ENCODE results near the gene ANKRA2.

ANKRA2 gene, protein sequence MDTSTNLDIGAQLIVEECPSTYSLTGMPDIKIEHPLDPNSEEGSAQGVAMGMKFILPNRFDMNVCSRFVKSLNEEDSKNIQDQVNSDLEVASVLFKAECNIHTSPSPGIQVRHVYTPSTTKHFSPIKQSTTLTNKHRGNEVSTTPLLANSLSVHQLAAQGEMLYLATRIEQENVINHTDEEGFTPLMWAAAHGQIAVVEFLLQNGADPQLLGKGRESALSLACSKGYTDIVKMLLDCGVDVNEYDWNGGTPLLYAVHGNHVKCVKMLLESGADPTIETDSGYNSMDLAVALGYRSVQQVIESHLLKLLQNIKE

DNA sequence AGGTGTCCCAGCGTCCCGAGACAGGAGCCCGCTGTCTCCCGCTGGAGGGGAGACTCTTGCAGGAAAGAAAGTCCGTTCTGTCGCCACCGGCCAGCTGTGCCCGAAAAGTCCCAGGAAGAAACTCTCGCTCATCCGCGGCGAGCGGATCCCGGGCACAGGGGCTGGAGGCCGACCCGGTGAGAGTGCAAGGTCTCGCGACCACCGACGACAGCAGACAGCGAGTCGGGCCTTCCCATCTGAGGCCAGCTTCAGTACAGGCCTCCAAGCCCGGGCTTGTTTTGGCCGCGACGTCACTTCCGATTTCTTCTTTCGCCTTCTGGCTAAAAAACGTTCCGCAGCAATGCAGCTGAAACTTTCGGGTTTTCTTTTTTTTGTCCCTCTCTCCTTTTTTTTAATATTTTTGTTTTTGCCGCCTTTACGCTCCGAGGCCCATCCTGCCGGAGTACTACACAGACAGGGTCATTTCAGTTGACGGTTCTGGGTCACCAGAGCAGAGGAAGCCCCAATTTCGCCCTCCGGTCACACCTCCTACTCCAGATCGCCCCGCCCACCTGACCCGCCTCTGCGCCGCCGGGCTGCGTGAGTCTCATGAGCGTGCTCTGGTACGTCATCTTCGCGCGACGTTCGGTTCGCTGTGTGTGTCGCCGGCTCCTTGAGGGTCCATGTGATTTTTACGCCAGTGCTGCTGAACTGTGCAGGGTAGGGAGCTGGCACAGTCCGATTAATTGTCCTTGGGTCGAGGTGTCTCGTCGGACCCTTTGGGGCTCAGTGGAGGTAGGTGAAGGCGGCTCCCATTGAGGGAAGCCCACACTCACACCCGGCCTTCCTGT lies at the start of gene ANKRA2, which contains the start of gene UTP15:
Gene ANKRA2, minus strand, starts transcription at position 501 of the 830 bp plus-strand sequence. CDS start 2,758 bp downstream, outside the sequence.
Gene UTP15, plus strand, starts transcription at position 605 of the 830 bp plus-strand sequence. CDS start 1,602 bp downstream, outside the sequence.
- peak; percentile 99 for DNase-seq (ENCODE audit: low read depth)

DNA sequence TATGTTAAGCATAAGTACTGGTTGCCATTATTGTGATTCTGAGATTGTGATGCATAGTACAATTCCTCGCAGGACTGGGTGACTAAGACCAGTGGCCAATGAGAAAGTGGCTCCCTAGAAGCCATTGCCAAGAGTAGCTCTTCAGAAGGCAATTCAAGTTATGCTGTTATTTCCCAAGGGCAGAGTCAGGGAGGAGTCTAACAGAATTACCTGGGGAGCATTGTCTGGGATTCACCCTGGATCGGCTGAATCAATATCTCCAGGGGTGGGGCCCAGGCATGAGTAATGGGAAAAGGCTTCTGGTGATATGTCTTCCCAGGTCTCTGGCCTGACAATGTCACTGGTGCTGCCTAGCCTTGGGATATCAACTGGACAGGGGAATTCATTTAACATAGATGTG lies 49.6 kb upstream of the ANKRA2 start:
- DNase-seq (ENCODE audit: low read depth) = no peak

DNA sequence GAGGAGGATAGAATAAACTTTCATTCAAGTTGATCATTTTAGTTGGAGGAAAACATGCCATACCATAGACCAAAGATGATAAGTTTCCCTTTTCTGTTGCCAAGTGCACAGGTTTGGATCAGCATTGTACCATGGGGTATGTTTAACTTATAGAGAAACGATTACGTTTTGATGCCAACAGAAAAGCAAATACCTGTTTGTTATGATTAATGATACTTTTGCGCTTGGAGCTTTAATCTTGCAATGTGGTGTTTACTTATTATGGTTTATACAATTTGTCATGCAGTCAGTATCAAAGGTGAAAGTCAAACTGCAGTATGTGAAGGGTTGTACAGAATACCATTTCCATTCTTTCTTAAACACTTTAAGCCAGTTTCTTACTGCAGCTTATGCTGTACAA lies 47.4 kb upstream of the ANKRA2 start:
- no peak for DNase-seq (ENCODE audit: low read depth)

DNA sequence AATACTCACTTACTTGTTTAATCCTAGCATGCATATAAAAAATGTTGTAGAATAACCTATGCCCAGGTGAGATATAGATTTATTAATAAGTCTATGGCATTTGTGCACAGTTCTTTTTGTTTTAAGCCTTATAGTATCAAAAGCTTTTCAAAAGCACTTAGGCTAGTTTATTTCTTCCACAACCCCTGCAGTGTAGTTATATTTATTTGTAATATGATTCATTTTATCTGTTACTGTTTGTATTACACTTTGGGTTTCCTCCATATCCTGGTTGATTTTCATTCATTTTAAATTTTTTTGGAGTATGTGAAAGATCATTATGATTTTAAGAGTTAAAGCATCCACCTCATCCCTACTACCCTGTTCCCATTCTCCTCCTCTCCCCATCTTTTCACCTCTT lies 41.8 kb upstream of the ANKRA2 start:
- no peak for DNase-seq (ENCODE audit: low read depth)

DNA sequence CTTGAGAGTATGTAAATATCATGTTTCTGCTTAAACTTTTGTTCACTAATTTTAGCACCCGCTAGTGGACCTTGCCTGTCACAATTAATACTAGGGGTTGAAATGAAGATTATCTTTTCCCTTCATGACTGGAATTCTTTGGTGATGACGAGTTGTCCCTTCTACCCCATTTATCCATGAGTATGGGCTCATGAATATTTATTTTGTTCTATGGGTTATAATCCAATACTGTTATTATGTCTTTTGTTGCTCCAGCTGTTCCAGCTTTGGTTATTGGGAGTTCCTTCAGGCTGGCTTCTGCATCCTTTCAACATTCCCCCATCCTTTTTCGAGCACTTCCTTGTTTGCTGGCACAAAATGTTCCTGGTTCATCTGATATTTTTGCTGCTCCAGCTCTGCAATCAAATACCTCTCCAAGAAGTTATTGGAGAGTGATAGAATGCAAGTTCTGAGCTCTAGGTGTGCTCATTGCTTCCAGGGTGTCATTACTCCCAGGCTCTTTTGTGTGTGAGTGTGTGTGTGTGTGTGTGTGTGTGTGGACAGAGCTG lies 40.8 kb upstream of the ANKRA2 start:
- DNase-seq (ENCODE audit: low read depth) = no peak

DNA sequence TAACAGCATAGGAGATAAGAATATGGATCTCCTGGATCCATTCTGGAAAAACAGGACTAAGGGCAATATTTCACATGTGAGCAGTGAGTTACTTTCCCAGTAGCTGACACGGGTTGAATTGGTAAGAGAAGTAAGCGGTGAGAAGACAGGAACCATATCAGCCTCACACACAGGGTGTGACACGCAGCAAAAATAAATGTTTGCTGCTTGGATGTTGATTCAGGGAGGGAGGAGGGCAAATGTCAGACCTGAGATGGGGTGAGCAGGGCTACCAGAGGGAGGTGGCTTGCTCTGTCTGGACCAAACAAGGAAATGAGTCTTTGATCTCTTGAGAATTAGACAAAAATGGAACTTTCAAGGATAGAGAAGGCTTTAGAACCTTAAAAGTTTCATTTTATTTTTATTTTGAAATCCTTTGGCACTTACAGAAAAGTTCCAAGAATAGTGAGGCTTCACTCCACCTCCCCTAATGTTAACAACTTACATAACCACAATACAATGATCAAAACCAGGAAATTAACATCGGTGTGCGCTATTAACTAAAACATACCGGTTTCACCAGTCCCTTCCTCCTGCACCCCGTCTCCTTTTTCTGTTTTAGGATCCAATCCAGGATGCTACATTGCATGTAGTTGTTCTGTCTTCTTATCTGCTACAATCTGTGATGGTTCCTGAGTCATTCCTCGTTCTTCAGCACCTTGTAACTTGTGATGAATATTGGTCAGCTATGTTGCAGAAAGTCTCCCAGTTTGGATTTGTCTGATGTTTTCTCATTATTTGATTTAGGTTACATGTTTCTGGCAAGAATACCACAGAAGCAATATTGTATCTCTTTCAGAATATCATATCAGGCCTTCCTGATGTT lies 40.0 kb upstream of the ANKRA2 start:
- DNase-seq (ENCODE audit: low read depth) = no peak

DNA sequence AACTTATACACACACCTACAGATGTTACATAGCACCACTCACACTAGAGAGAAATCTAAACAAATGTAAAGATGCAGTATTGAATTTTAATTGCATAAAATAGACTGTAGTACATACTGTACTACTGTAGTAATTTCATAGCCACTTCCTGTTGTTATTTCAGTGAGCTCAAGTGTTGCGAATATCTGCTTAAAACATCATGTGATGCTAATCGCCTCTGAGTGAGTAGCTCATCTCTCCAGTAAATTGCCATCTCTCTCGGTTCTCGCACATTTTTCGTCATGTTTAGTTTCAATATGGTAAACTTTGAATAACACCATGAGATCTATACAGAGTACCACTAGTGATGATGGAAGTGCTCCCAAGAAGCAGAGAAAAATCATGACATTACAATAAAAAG lies 38.6 kb upstream of the ANKRA2 start:
- DNase-seq (ENCODE audit: low read depth) = no peak

DNA sequence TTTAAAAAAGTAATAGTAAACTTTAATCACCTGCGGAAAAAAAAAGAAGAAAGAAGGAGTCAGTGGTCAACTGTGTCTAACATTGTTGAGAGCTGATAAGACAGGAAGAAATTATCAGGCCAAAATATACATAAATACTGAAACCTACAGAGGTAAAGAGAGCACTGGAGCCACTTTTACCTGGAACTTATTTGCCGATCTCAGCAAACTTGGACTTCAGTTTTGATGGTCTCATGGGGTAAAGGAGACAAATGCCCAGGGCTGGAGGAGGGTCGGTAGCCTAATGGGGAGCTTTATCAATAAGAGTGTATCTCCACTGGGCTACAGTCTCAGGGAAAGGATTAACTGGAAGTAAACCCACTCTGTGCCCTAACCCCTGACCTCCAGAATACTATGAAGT lies 33.9 kb upstream of the ANKRA2 start:
- no peak for DNase-seq (ENCODE audit: low read depth)

DNA sequence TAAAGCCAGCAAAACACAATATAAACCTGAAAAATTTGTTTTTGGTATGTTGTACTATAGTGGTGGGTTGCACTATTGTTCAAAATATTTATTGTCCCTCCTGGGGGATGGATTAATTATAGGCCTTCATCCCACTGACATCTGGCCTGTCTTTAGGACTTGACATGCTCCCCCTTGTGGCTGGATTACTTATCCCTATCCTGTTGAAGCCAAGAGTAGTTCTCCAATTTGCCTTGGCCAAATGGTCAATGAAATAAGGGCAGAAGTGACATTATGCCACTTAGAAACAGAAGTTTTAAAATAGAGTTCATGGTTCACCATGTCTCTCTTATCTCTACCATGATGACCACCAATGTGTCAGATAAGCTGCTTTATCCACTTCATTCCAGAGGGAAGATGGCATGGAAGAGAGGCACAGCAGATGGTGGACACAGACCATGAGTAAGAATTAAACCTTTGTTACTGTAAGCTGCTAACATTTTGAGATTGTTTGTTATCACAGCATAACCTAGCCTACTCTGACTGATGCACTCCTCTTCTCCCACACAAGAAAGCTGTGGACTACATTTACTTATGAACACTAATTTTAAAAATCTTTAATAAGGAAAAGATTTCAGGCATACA lies 31.4 kb upstream of the ANKRA2 start:
- no peak for DNase-seq (ENCODE audit: low read depth)

DNA sequence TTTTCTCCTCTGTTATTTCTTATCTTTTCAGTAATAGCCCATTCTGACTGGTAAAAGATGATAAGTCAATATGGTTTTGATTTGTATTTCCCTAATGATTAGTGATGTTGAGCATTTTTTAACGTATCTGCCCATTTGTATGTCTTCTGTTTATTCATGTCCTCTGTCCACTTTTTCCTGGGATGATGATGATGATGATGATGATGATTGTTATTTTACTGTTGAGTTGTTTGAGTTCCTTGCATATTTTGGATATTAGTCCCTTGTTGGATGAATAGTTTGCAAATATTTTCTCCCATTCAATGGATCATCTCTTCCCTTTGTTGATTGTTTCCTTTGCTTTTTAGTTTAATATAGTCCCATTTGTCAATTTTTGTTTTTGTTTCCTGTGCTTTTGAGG lies 27.1 kb upstream of the ANKRA2 start:
- no peak for DNase-seq (ENCODE audit: low read depth)

DNA sequence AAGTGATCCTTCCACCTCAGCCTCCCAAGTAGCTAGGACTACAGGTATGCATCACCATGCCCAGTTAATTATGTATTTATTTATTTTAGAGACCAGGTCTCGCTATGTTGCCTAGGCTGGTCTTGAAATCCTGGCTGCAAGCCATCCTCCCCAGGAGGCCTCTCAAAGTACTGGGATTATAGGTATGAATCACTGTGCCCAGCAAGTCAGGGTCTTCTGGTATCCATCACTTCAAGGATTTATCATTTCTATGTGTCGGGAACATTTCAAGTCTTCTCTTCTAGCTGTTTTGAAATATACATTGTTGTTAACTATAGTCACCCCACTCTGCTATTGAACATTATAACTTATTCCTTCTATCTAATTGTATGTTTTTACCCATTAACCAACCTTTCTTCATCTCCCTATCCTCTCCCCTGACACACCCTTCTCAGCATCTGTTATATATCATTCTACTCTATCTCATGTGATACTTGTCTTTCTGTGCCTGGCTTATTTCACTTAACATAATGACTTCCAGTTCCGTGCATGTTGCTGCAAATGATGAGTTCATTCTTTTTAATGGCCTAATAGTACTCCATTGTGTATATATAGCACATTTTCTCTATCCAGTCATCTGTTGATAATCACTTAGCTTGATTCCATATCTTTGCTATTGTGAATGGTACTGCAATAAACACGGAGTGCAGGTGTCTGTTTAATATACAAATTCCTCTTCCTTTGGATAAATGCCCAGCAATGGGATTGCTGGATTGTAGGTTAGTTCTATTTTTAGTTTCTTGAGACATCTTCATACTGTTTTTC lies 26.5 kb upstream of the ANKRA2 start:
- DNase-seq (ENCODE audit: low read depth) = no peak

DNA sequence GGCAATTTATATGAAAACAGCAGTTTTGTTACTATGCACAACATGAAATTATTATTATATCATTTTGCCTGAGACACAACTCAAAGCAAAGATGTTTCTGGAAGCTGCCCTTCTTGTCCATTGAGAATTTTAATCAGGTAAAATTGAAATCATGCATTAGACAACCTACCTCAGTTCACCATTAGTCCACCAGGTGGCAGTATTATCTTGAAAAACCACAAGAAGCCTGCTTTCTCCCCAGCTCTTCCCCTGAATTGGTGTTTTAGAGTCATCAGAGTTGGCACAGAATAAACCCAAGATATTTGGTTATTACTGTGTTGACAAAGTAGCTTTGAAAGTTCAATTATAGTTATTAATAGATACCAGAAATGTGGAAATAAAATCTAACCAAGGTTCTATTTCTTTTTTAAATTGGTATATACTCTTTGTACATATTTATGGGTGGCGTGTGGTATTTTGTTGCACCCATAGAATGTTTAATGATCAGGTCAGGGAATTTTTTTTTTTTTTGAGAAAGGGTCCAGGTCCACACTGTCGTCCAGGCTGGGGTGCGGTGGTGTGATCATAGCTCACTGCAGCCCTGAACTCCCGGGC lies 25.8 kb upstream of the ANKRA2 start:
- DNase-seq (ENCODE audit: low read depth) = no peak

DNA sequence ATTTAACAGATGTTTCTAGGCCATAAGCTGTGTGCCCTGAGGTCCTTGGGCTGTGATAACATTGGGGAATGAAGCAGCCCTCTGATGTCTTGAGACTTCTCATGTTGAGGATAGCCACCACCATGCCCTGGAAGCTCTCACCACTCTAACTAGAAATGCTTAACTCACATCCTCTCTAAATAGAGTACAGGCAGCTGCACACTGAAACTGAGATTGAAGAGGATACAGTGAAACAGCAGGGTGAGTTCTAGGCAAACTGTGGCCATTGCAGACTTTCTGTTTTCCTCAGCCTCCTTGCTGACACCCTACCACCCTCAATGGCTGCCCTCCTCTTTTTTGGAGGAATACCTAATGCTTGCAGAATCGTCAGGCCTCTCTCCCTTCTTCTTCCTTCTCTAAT lies 22.5 kb upstream of the ANKRA2 start:
- no peak for DNase-seq (ENCODE audit: low read depth)

DNA sequence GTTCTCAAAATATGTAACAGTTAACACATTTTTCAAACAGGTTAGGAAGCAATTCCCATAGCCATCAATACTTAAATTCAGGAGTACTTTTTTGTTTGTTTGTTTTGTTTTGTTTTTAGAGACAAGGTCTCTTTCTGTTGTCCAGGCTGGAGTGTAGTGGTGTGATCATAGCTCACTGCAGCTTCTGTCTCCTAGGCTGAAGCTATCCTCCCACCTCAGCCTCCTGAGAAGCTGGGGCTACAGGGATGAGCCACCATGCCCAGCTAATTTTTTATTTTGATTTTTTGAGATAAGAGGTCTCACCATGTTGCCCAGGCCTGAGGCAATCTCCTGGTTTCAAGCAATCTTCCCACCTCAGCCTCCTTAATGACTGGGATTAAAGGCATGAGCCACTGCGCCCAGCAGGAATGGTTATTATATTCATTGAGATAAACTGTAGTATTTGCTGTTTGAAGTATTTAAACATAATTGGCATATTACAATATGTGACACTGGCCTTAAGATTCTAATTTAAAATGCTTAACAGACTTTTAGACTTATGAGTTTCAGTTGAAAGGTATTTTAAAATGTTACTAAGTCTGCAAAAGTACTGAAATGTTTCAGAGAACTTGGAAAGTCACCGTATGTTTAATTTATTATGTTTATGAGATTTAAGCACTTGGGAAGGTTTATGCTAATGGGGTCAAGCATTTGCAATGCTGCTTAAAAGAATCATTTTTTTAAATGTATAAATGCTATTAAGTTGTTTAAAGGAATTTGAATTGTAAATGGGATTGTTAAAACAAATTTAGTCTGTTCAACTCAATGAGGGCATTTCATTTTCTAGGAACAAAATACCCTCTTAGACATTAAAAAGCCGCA lies 17.1 kb upstream of the ANKRA2 start:
- DNase-seq (ENCODE audit: low read depth) = no peak

DNA sequence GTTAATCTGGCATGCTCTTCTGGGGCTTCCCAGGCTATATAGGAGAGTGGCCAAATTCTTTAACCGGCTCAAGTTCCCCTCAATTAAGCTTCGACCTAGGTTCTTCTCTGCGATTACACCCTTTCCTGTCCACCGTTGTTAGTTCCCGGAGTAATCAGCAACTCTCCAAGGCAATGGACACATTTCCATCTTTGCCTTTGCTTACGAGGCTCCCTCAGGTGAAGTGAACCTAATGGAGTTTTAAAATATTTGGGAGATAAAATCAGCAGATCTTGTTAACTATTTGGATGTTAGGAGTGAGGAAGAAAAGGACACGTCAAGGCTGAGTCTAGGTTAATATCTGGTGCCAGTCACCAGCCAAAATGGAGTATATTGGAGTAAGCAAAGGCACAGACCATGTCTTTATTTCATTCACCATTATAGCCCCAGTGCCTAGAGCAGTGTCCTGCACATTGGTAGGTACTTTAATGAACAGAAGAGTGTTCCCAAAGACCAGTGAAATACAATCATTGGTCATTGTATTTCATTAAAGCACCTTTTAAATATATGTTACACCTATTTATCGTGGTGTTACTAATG lies 619 bp upstream of the ANKRA2 start:
- no peak for DNase-seq (ENCODE audit: low read depth)

DNA sequence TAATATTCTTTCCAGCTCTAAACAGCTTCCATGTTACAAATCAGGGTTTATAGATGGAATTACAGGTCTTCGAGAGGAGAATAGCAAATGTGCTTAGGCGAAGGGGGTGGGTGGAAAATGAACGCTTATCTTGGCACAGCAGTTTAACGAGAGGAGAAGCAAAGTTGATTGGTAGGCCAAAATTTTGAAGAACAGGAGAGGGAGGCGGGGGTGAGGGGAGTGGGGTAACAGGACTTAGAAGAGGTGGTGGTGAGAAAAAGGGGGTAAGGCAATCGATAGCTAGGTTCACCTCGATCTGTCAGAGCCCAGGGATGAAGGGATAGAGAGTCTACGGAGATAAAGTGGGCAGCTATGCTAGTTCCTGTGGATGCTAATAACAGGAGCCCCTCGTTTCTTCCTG lies 764 bp downstream of the ANKRA2 start:
- DNase-seq (ENCODE audit: low read depth) = no peak

DNA sequence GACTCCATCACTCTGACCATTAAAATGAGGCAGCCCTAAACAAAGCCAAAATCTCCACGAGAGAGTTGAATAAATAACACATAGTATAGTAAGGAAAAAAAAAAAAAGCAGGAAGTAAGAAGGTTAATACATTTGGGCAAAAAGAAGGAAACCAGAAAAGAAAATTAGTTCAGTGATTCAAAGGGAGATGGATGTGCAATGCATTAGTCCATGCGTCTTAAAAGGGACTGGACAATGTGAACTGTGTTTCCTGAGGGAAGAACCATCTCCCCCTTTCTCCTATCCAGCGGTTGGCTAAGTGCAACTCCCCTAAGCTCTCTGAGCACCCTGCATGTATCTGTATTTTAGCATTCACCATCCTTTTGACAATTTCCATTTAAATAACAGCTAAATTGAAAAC lies 1.4 kb downstream of the ANKRA2 start:
- no peak for DNase-seq (ENCODE audit: low read depth)

DNA sequence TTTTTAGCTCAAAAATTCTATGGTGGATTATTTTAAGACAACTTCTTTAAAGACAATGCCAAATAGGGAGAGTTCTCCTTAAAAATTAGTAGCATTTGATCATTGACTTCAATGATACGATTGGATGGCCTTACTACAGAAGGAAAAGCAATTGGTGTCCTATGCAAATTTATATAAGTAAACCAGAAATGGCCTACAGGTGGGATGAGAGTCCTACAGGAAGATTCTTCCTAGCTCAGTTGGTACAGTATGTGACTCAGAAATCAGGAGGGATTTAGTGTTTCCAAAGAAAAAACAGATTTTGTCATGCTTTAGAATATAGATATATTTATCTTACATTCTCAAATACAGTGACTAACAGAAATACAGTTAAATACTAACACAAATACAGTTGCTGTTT lies 6.5 kb downstream of the ANKRA2 start:
- DNase-seq (ENCODE audit: low read depth) = no peak

DNA sequence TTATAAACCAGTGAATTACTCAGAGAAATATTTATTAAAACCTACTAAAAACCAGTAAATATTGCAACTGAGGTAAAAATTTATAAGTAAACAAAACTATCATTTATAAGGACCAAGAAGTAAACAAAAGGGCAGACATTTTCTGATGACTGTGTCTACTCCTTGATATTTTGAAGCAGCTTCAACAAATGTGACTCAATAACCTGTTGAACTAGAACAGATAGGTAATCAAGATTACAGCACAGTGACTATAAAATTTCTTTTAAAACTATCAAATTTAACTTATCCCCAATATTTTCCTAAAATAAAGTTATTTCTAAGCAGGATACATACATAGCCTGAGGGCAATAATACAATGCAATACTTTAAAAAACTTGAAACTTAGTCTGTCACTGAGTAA lies 12.8 kb downstream of the ANKRA2 start:
- no peak for DNase-seq (ENCODE audit: low read depth)
